Measurements from ENCODE around the gene ZBTB7B. TPM values are rescaled to one million over a fixed set of nuclear protein-coding genes. Genes with fewer than 3 reads are reported as not detected.

ZBTB7B gene
- total RNA-seq, 4 donors from 2014 or later, result 23.5 to 74.0 (median 30.8) TPM

DNA sequence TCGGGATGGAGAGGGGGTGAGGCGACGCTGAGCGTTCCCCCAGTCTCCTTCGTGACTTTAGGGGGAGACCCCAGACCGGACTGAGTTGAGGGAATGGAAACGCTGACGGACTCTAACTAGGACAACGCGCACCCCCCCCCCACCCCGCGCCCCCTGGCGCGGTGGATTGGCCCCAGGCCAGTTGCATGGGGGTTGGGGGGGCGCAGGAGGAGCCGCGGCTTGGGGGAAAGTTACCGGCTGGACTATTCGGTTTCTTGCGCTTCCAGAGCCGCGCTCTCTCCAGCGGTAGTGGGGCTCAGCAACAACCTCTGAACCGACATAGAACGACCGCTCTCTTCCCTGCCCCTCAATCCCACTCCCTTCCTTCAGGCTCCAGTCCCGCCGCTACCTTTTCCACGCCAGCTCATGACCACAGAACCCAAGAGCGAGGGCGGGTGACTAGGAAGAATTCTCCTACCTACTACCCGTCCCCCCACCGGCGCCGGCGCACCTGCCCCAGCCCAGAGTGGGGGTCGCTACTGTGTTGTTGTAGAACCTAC is 694 bp downstream of the ZBTB7B start:
- no peak for TF ChIP-seq CTCF (IDR thresholded peaks at IDR 0.05; ENCODE audit: low read depth)

GRCh38 chr1:155003766-155004351 is 1.3 kb downstream of the ZBTB7B start:
- TF ChIP-seq CTCF (IDR thresholded peaks at IDR 0.05; ENCODE audit: low read depth), result no peak

DNA sequence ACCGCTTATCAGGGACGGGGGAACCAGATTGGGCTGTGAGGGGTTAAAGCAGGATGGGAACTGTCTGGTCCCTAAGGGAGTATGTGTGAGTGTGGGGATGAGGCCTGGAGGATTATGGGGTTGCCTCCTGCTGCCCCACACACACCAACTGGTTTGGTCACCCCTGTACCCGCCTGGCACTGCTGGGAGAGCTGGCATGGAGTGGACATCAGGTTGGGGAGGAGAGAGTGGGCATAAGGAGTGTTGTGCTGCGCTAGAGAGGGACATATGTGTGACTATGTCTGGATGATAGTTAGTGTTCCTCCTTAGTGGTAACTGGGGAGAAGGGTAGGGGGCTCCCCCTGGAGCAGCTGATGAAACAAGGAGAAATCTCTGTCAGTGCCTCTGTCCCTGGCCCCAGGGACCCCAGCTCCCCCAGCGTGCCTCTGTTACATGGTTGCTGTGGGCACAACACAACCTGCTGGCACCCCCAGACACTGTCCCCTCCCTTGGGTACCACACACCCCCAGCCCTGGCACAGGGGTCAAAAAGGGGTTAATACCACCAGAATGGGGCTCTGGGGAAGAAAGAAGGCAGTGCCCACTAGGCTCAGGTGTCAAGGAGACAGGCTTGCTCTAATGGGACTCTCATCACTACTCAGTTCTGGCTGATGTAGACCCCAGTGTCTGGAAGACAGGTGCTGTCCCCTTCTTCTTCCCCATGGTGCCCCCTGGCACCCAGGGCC is 1.9 kb downstream of the ZBTB7B start:
- no peak for TF ChIP-seq CTCF (IDR thresholded peaks at IDR 0.05; ENCODE audit: low read depth)

GRCh38 chr1:155005076-155006011 is 2.7 kb downstream of the ZBTB7B start:
- no peak for TF ChIP-seq CTCF (IDR thresholded peaks at IDR 0.05; ENCODE audit: low read depth)

- no peak for TF ChIP-seq CTCF (IDR thresholded peaks at IDR 0.05; ENCODE audit: low read depth)
These were observed 4.0 kb downstream of the ZBTB7B start for GRCh38 chr1:155006601-155007101.

- TF ChIP-seq CTCF (IDR thresholded peaks at IDR 0.05; ENCODE audit: low read depth), result no peak
These were observed 4.7 kb downstream of the ZBTB7B start for GRCh38 chr1:155007251-155007828.
